GM12878 (cell line): Measurements from ENCODE around the gene SSB. TPM values are rescaled to one million over a fixed set of nuclear protein-coding genes. Genes with fewer than 3 reads are reported as not detected.

Source experiments
- CHD2 ChIP-seq: IDR thresholded peaks from 2 replicates; pipeline ENCODE4 v1.6.1; 2011; ENCODE audit warnings: low read depth, low read length, improper control_type of control experiment, borderline replicate concordance
- CREM ChIP-seq: IDR thresholded peaks from 2 replicates; pipeline ENCODE4 v1.6.1; 2014; ENCODE audit warnings: antibody characterized with exemption, low read depth
- GABPA ChIP-seq: IDR thresholded peaks from 2 replicates; pipeline ENCODE4 v1.6.1; 2014; ENCODE audit warnings: antibody characterized with exemption, low read depth, mild to moderate bottlenecking, inconsistent platforms
- HDGF ChIP-seq: fragments of 450-650 bp; IDR thresholded peaks from 2 replicates; pipeline ENCODE4 v1.6.1; 2016; ENCODE audit warnings: antibody characterized with exemption
- MYC ChIP-seq: IDR thresholded peaks from 2 replicates; pipeline ENCODE4 v1.6.1; 2011; ENCODE audit warnings: mild to moderate bottlenecking, low read length, moderate library complexity, inconsistent platforms; ENCODE audit not compliant: insufficient read depth, insufficient replicate concordance, insufficient read length, severe bottlenecking
- NR2F1 ChIP-seq: fragments of 450-650 bp; conservative IDR thresholded peaks from 2 replicates; pipeline ENCODE4 v1.6.1; 2017; ENCODE audit warnings: mild to moderate bottlenecking
- RB1 ChIP-seq: fragments of 450-650 bp; formaldehyde crosslinking; IDR thresholded peaks from 2 replicates; pipeline ENCODE4 v1.6.1; 2017; ENCODE audit warnings: mild to moderate bottlenecking, borderline replicate concordance
- SMAD5 ChIP-seq: IDR thresholded peaks from 2 replicates; pipeline ENCODE4 v1.6.1; 2016; ENCODE audit warnings: antibody characterized with exemption, low read depth
- STAT1 ChIP-seq: fragments of 450-650 bp; conservative IDR thresholded peaks from 2 replicates; pipeline ENCODE4 v1.6.1; 2014; ENCODE audit warnings: antibody characterized with exemption, mild to moderate bottlenecking
- ZNF217 ChIP-seq: fragments of 450-650 bp; IDR thresholded peaks from 2 replicates; pipeline ENCODE4 v1.6.1; 2017; ENCODE audit warnings: antibody characterized with exemption, mild to moderate bottlenecking
- ZNF274 ChIP-seq: IDR thresholded peaks from one replicate; pipeline ENCODE4 v1.8.0; 2011; ENCODE audit not compliant: insufficient read length, insufficient read depth
- polyA plus RNA-seq, 11 experiments: library from polyadenylated mRNA; depleted of rRNA in 4 of 11; unstranded in 6 of 11; stranded (reverse) in 5 of 11; fragments of >200 nt; fragmentation: Nextera tagmentation in 4 of 11; fragmentation: Illumina TruSeq in 1 of 11; extraction: Ambion mirVana in 4 of 11; extraction: Trizol in 1 of 11; gene quantifications; 1 replicate in 1 of 11; 2 replicates in 10 of 11; pipeline versions ENCODE4 v1.2.1 to v1.2.3, GENCODE V29; 2011 to 2016; ENCODE audit warnings: inconsistent platforms in 2 of 11, missing spikeins in 2 of 11, low read depth in 1 of 11
- total RNA-seq, 4 experiments: library from RNA; depleted of rRNA in 3 of 4; stranded (reverse); fragments of >200 nt in 3 of 4; fragmentation: Illumina TruSeq in 1 of 4; extraction: Trizol in 1 of 4; gene quantifications; 2 replicates each; pipeline versions ENCODE4 v1.2.1 to v1.2.3, GENCODE V29; 2013 to 2021
- TF ChIP-seq, protein P1 (sequence below): fragments of 150-350 bp; IDR thresholded peaks from 2 replicates; pipeline ENCODE4 v1.6.1; 2016; ENCODE audit warnings: low read depth, low read length
- TF ChIP-seq, protein P2 (sequence below): fragments of 450-650 bp; IDR thresholded peaks from 2 replicates; pipeline ENCODE4 v1.6.1; 2014; ENCODE audit warnings: mild to moderate bottlenecking
- TF ChIP-seq, protein P3 (sequence below), 3 experiments: IDR thresholded peaks in 2 of 3; conservative IDR thresholded peaks in 1 of 3; 2 replicates each; pipeline ENCODE4 v1.5.1; 2011; ENCODE audit warnings: low read depth in 3 of 3, low read length in 3 of 3, mild to moderate bottlenecking in 3 of 3, control low read depth in 2 of 3, moderate library complexity in 2 of 3, inconsistent platforms in 1 of 3, mixed read lengths in 1 of 3; ENCODE audit not compliant: control insufficient read depth in 2 of 3, insufficient read depth in 1 of 3; ENCODE audit errors: extremely low read depth in 1 of 3
- TF ChIP-seq, protein P4 (sequence below): fragments of 450-650 bp; IDR thresholded peaks from 2 replicates; pipeline ENCODE4 v1.6.1; 2017; ENCODE audit warnings: mild to moderate bottlenecking, low read depth, inconsistent platforms; ENCODE audit not compliant: poor library complexity, severe bottlenecking
- TF ChIP-seq, protein P5 (sequence below): fragments of 450-650 bp; formaldehyde crosslinking; IDR thresholded peaks from 2 replicates; pipeline ENCODE4 v1.5.0; 2022; ENCODE audit warnings: mild to moderate bottlenecking, missing genetic modification characterization

Gene SSB
- total and polyA plus RNA-seq, 10 of the 15 experiments (the other 5 are each of a cell fraction or from before 2014, with no cell fraction given), result 103 to 313 (median 200) TPM

DNA sequence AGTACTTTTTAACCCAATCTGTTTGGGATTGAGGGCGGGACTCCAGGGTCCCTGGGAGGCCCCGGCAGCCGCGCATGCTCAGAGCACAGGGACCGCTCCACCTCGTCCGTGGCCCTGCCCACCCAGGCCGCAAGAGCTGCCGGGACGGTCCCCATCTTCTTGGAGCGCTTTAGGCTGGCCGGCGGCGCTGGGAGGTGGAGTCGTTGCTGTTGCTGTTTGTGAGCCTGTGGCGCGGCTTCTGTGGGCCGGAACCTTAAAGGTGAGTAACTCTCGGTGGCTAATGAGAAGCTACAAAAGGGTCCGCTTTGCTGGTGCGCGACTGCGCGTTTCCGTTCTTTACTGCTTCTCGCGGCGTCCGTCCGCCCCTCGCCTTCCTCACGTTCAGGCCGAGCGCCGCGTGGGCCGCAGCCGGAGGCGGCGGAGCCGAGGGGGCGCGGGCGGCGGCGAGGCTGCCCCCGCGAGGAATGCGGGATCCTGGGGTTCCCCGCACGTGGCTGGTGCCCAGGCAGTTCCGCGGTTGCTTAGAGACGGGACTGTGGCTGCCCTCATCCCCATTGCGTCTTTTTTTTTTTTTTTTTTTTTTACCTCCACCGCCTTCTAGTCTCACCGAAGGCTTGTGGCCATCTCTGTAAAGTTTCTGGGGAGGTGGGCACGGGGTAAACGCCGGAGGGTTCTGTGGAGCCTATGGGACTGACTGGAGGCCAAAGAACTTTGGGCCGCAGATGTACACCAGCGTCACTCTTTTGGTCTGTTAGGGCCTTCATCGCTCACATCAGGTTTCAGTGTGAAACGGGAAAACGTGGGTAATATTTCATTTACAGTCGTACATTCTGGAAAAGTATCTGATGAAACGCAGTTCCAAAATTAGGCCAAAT, at the start of gene SSB (continued):
- TF ChIP-seq ZNF274, result no peak
- TF ChIP-seq MYC, result peak; percentile 75
- TF ChIP-seq STAT1, result peak; percentile 95
- peak; percentile 43; the same call in 1 of the 2 replicates for TF ChIP-seq CREM
- TF ChIP-seq, protein P1, sequence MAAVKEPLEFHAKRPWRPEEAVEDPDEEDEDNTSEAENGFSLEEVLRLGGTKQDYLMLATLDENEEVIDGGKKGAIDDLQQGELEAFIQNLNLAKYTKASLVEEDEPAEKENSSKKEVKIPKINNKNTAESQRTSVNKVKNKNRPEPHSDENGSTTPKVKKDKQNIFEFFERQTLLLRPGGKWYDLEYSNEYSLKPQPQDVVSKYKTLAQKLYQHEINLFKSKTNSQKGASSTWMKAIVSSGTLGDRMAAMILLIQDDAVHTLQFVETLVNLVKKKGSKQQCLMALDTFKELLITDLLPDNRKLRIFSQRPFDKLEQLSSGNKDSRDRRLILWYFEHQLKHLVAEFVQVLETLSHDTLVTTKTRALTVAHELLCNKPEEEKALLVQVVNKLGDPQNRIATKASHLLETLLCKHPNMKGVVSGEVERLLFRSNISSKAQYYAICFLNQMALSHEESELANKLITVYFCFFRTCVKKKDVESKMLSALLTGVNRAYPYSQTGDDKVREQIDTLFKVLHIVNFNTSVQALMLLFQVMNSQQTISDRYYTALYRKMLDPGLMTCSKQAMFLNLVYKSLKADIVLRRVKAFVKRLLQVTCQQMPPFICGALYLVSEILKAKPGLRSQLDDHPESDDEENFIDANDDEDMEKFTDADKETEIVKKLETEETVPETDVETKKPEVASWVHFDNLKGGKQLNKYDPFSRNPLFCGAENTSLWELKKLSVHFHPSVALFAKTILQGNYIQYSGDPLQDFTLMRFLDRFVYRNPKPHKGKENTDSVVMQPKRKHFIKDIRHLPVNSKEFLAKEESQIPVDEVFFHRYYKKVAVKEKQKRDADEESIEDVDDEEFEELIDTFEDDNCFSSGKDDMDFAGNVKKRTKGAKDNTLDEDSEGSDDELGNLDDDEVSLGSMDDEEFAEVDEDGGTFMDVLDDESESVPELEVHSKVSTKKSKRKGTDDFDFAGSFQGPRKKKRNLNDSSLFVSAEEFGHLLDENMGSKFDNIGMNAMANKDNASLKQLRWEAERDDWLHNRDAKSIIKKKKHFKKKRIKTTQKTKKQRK, result no peak
- TF ChIP-seq CHD2, result peak; percentile 66
- TF ChIP-seq, protein P2, sequence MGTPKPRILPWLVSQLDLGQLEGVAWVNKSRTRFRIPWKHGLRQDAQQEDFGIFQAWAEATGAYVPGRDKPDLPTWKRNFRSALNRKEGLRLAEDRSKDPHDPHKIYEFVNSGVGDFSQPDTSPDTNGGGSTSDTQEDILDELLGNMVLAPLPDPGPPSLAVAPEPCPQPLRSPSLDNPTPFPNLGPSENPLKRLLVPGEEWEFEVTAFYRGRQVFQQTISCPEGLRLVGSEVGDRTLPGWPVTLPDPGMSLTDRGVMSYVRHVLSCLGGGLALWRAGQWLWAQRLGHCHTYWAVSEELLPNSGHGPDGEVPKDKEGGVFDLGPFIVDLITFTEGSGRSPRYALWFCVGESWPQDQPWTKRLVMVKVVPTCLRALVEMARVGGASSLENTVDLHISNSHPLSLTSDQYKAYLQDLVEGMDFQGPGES, result no peak
- peak; percentile 52 for TF ChIP-seq NR2F1
- TF ChIP-seq, protein P3, sequence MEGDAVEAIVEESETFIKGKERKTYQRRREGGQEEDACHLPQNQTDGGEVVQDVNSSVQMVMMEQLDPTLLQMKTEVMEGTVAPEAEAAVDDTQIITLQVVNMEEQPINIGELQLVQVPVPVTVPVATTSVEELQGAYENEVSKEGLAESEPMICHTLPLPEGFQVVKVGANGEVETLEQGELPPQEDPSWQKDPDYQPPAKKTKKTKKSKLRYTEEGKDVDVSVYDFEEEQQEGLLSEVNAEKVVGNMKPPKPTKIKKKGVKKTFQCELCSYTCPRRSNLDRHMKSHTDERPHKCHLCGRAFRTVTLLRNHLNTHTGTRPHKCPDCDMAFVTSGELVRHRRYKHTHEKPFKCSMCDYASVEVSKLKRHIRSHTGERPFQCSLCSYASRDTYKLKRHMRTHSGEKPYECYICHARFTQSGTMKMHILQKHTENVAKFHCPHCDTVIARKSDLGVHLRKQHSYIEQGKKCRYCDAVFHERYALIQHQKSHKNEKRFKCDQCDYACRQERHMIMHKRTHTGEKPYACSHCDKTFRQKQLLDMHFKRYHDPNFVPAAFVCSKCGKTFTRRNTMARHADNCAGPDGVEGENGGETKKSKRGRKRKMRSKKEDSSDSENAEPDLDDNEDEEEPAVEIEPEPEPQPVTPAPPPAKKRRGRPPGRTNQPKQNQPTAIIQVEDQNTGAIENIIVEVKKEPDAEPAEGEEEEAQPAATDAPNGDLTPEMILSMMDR (IDR thresholded peaks at IDR 0.05 in 2 of 3, conservative IDR thresholded peaks at IDR 0.05 in 1 of 3; ENCODE audit: control insufficient read depth in 2 of 3, extremely low read depth in 1 of 3, insufficient read depth in 1 of 3, low read depth in 3 of 3, low read length in 3 of 3), result no peak
- peak; percentile 52; the same call in 1 of the 2 replicates for TF ChIP-seq ZNF217
- TF ChIP-seq, protein P4, sequence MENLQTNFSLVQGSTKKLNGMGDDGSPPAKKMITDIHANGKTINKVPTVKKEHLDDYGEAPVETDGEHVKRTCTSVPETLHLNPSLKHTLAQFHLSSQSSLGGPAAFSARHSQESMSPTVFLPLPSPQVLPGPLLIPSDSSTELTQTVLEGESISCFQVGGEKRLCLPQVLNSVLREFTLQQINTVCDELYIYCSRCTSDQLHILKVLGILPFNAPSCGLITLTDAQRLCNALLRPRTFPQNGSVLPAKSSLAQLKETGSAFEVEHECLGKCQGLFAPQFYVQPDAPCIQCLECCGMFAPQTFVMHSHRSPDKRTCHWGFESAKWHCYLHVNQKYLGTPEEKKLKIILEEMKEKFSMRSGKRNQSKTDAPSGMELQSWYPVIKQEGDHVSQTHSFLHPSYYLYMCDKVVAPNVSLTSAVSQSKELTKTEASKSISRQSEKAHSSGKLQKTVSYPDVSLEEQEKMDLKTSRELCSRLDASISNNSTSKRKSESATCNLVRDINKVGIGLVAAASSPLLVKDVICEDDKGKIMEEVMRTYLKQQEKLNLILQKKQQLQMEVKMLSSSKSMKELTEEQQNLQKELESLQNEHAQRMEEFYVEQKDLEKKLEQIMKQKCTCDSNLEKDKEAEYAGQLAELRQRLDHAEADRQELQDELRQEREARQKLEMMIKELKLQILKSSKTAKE, result no peak
- TF ChIP-seq HDGF, result peak; percentile 71; the same call in 1 of the 2 replicates
- TF ChIP-seq RB1, result peak; percentile 78; the same call in 1 of the 2 replicates
- TF ChIP-seq, protein P5, sequence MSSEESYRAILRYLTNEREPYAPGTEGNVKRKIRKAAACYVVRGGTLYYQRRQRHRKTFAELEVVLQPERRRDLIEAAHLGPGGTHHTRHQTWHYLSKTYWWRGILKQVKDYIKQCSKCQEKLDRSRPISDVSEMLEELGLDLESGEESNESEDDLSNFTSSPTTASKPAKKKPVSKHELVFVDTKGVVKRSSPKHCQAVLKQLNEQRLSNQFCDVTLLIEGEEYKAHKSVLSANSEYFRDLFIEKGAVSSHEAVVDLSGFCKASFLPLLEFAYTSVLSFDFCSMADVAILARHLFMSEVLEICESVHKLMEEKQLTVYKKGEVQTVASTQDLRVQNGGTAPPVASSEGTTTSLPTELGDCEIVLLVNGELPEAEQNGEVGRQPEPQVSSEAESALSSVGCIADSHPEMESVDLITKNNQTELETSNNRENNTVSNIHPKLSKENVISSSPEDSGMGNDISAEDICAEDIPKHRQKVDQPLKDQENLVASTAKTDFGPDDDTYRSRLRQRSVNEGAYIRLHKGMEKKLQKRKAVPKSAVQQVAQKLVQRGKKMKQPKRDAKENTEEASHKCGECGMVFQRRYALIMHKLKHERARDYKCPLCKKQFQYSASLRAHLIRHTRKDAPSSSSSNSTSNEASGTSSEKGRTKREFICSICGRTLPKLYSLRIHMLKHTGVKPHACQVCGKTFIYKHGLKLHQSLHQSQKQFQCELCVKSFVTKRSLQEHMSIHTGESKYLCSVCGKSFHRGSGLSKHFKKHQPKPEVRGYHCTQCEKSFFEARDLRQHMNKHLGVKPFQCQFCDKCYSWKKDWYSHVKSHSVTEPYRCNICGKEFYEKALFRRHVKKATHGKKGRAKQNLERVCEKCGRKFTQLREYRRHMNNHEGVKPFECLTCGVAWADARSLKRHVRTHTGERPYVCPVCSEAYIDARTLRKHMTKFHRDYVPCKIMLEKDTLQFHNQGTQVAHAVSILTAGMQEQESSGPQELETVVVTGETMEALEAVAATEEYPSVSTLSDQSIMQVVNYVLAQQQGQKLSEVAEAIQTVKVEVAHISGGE (CRISPR knock-in tag), result 0 out of 2 replicates have a peak, but pooled peaks have one; percentile 32
- TF ChIP-seq SMAD5, result peak; percentile 38; the same call in 1 of the 2 replicates
- TF ChIP-seq GABPA, result peak; percentile 70
